ENCODE measurements around the gene RBM19. TPM values are rescaled to one million over a fixed set of nuclear protein-coding genes. Genes with fewer than 3 reads are reported as not detected.

Gene RBM19
- total RNA-seq, 1 donor from 2014 or later, result 31.1 TPM

DNA sequence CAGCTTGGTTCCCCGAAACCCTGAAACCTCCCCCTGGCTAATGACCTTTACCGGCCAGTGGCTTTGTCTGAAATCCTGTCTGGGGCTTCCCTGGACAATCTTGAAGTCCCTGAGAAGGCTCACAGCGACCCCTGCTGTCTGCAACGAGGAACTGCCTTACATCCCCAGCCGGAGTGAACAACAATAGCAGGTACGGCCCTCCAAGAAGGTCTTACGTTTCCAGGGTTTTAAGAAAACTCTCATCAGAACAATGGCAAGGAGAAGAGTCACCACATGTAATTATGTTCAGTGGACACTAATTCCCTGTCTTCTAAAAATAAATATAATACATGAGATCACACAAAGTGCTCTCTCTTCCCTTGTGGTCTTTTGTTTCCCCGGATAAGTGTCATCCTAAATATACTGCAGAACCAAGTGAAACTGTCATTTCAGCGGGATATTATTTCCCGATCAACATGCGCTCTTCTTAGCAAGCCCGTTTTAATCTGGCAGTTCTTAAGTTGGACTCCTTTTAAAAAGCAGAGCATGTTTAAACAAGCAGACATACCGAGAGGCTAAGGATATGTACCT is 53.3 kb downstream of the RBM19 start:
- H3K27ac Mint-ChIP-seq (ENCODE audit: unreplicated experiment), result no peak overlapping the region

GRCh38 chr12:113911971-113912759 is 54.0 kb downstream of the RBM19 start:
- H3K4me3 Mint-ChIP-seq (ENCODE audit: unreplicated experiment), result no peak overlapping the region
- no peak overlapping the region for H3K27ac Mint-ChIP-seq (ENCODE audit: unreplicated experiment)
- no peaks in the 10 kb centered on the region for H3K4me1 Mint-ChIP-seq (ENCODE audit: unreplicated experiment)
- no peaks in the 10 kb centered on the region for H3K9me3 Mint-ChIP-seq (ENCODE audit: unreplicated experiment)
- peaks cover 13% of the 10 kb centered on the region for H3K36me3 Mint-ChIP-seq (ENCODE audit: unreplicated experiment)
- no peaks in the 10 kb centered on the region for H3K27me3 Mint-ChIP-seq (ENCODE audit: unreplicated experiment)
- no peak for TF ChIP-seq CTCF (IDR thresholded peaks at IDR 0.05)
- DNase-seq (ENCODE audit: extremely low spot score, unreplicated experiment), result no peak

More for the DNA sequence above, 53.3 kb downstream of the RBM19 start:
- H3K4me3 Mint-ChIP-seq (ENCODE audit: unreplicated experiment), result no peak overlapping the region
- TF ChIP-seq CTCF (IDR thresholded peaks at IDR 0.05), result peak; percentile 94
- H3K27me3 Mint-ChIP-seq (ENCODE audit: unreplicated experiment), result no peaks in the 10 kb centered on the region
- peak; percentile 88 for DNase-seq (ENCODE audit: extremely low spot score, unreplicated experiment)
- no peaks in the 10 kb centered on the region for H3K9me3 Mint-ChIP-seq (ENCODE audit: unreplicated experiment)
- no peaks in the 10 kb centered on the region for H3K4me1 Mint-ChIP-seq (ENCODE audit: unreplicated experiment)
- peaks cover 15% of the 10 kb centered on the region for H3K36me3 Mint-ChIP-seq (ENCODE audit: unreplicated experiment)

- Mint-ChIP-seq H3K4me1 (ENCODE audit: unreplicated experiment) (no peaks in the 10 kb centered on the region), H3K4me3 (ENCODE audit: unreplicated experiment) (no peak overlapping the region), H3K36me3 (ENCODE audit: unreplicated experiment) (peaks cover 16% of the 10 kb centered on the region), H3K9me3 (ENCODE audit: unreplicated experiment) (peaks cover 3% of the 10 kb centered on the region), H3K27ac (ENCODE audit: unreplicated experiment) (no peak overlapping the region), H3K27me3 (ENCODE audit: unreplicated experiment) (no peaks in the 10 kb centered on the region)
- TF ChIP-seq CTCF (IDR thresholded peaks at IDR 0.05), result no peak
- DNase-seq (ENCODE audit: extremely low spot score, unreplicated experiment), result no peak
These were observed 55.3 kb downstream of the RBM19 start for GRCh38 chr12:113910751-113911272.

- Mint-ChIP-seq H3K27me3 (ENCODE audit: unreplicated experiment) (no peaks in the 10 kb centered on the region), H3K4me3 (ENCODE audit: unreplicated experiment) (no peak overlapping the region), H3K36me3 (ENCODE audit: unreplicated experiment) (peaks cover 17% of the 10 kb centered on the region), H3K9me3 (ENCODE audit: unreplicated experiment) (peaks cover 5% of the 10 kb centered on the region), H3K27ac (ENCODE audit: unreplicated experiment) (no peak overlapping the region), H3K4me1 (ENCODE audit: unreplicated experiment) (no peaks in the 10 kb centered on the region)
- no peak for TF ChIP-seq CTCF (IDR thresholded peaks at IDR 0.05)
- DNase-seq (ENCODE audit: extremely low spot score, unreplicated experiment), result no peak
These were observed 56.2 kb downstream of the RBM19 start for GRCh38 chr12:113909776-113910420.

Data from osteocyte (in vitro differentiated cells).